NT2/D1 (cell line): ENCODE results near the gene HPS3.
A peak's percentile ranks its signal among the peaks of the same experiment; 100 is the strongest.

Source experiments
- DNase-seq: peaks from one replicate; pipeline ENCODE4 v3.0.0-alpha.2; 2011; ENCODE audit warnings: low read depth, low spot score
- H3K27me3 ChIP-seq: 2 replicates; pipeline ENCODE4 v1.6.0; 2011; ENCODE audit warnings: mild to moderate bottlenecking; ENCODE audit not compliant: insufficient read length, insufficient read depth
- H3K36me3 ChIP-seq: 2 replicates; pipeline ENCODE4 v1.6.1; 2011; ENCODE audit warnings: mild to moderate bottlenecking, low read length, mixed read lengths; ENCODE audit not compliant: insufficient read depth, insufficient read length
- H3K4me1 ChIP-seq: 2 replicates; pipeline ENCODE4 v1.5.1; 2011; ENCODE audit not compliant: insufficient read depth, insufficient read length
- H3K4me3 ChIP-seq: 2 replicates; pipeline ENCODE4 v1.5.1; 2011; ENCODE audit warnings: low read depth; ENCODE audit not compliant: insufficient read length
- H3K9ac ChIP-seq: 2 replicates; pipeline ENCODE4 v1.6.0; 2011; ENCODE audit warnings: low read depth; ENCODE audit not compliant: insufficient read length
- H3K9me3 ChIP-seq: 2 replicates; pipeline ENCODE4 v1.5.1; 2011; ENCODE audit warnings: mild to moderate bottlenecking, low read length; ENCODE audit not compliant: insufficient read depth
- SUZ12 ChIP-seq: IDR thresholded peaks from 2 replicates; pipeline ENCODE4 v1.6.1; 2011; ENCODE audit not compliant: insufficient read length, insufficient read depth; ENCODE audit errors: extremely low read depth
- YY1 ChIP-seq: IDR thresholded peaks from 2 replicates; pipeline ENCODE4 v1.6.1; 2011; ENCODE audit not compliant: insufficient read length, insufficient read depth
- ZNF274 ChIP-seq: IDR thresholded peaks from 2 replicates; pipeline ENCODE4 v1.6.1; 2011; ENCODE audit warnings: mild to moderate bottlenecking, low read depth, low read length

HPS3 gene

GRCh38 chr3:149104484-149104883 is 25.0 kb upstream of the HPS3 start:
- H3K27me3 ChIP-seq, result no peaks in the 10 kb centered on the region
- H3K36me3 ChIP-seq, result no peaks in the 10 kb centered on the region
- no peaks in the 10 kb centered on the region for H3K4me1 ChIP-seq
- H3K4me3 ChIP-seq, result no peak overlapping the region
- DNase-seq, result no peak
- TF ChIP-seq SUZ12 (no peak), ZNF274 (no peak), YY1 (no peak)
- no peak overlapping the region for H3K9ac ChIP-seq
- peaks cover 39% of the 10 kb centered on the region for H3K9me3 ChIP-seq

- Histone ChIP-seq H3K9ac (no peak overlapping the region), H3K9me3 (peaks cover 14% of the 10 kb centered on the region; the same call in 1 of the 2 replicates), H3K36me3 (no peaks in the 10 kb centered on the region), H3K4me1 (no peaks in the 10 kb centered on the region), H3K4me3 (no peak overlapping the region), H3K27me3 (no peaks in the 10 kb centered on the region)
- no peak for TF ChIP-seq SUZ12
- no peak for TF ChIP-seq YY1
- TF ChIP-seq ZNF274, result no peak
- peak; percentile 15 for DNase-seq
These were observed 15.0 kb upstream of the HPS3 start for GRCh38 chr3:149114458-149114857.

- DNase-seq, result no peak
- Histone ChIP-seq H3K36me3 (no peaks in the 10 kb centered on the region), H3K9ac (no peak overlapping the region), H3K4me1 (no peaks in the 10 kb centered on the region), H3K4me3 (no peak overlapping the region), H3K9me3 (peaks cover 12% of the 10 kb centered on the region; the same call in 1 of the 2 replicates), H3K27me3 (no peaks in the 10 kb centered on the region)
- TF ChIP-seq ZNF274 (no peak), SUZ12 (no peak)
These were observed 14.3 kb upstream of the HPS3 start for GRCh38 chr3:149115114-149115513.

- H3K36me3 ChIP-seq, result no peaks in the 10 kb centered on the region
- TF ChIP-seq YY1 (no peak), SUZ12 (no peak), ZNF274 (no peak)
- no peaks in the 10 kb centered on the region for H3K4me1 ChIP-seq
- H3K4me3 ChIP-seq, result no peak overlapping the region
- H3K9ac ChIP-seq, result no peak overlapping the region
- no peaks in the 10 kb centered on the region for H3K27me3 ChIP-seq
- H3K9me3 ChIP-seq, result peaks cover 7% of the 10 kb centered on the region; the same call in 1 of the 2 replicates
- DNase-seq, result no peak
These were observed 10.7 kb upstream of the HPS3 start for GRCh38 chr3:149118724-149119123.

- H3K27me3 ChIP-seq, result no peaks in the 10 kb centered on the region
- no peaks in the 10 kb centered on the region for H3K9me3 ChIP-seq
- no peaks in the 10 kb centered on the region for H3K4me1 ChIP-seq
- no peak for DNase-seq
- no peaks in the 10 kb centered on the region for H3K36me3 ChIP-seq
- H3K9ac ChIP-seq, result no peak overlapping the region
- no peak overlapping the region for H3K4me3 ChIP-seq
- TF ChIP-seq YY1 (no peak), SUZ12 (no peak), ZNF274 (no peak)
These were observed 10.0 kb upstream of the HPS3 start for GRCh38 chr3:149119466-149119865.

GRCh38 chr3:149120051-149120972 is 9.1 kb upstream of the HPS3 start:
- TF ChIP-seq YY1 (no peak), ZNF274 (no peak), SUZ12 (no peak)
- Histone ChIP-seq H3K36me3 (no peaks in the 10 kb centered on the region), H3K9me3 (no peaks in the 10 kb centered on the region), H3K4me3 (no peak overlapping the region), H3K4me1 (no peaks in the 10 kb centered on the region), H3K9ac (no peak overlapping the region), H3K27me3 (no peaks in the 10 kb centered on the region)
- peak; percentile 51 for DNase-seq

GRCh38 chr3:149122721-149123578 is 6.5 kb upstream of the HPS3 start:
- Histone ChIP-seq H3K9me3 (no peaks in the 10 kb centered on the region), H3K9ac (no peak overlapping the region), H3K4me3 (no peak overlapping the region), H3K27me3 (no peaks in the 10 kb centered on the region), H3K4me1 (no peaks in the 10 kb centered on the region), H3K36me3 (no peaks in the 10 kb centered on the region)
- no peak for TF ChIP-seq SUZ12
- no peak for TF ChIP-seq ZNF274
- TF ChIP-seq YY1, result no peak
- no peak for DNase-seq
